CD4-positive, alpha-beta T cell treated with Interferon alpha-2 for 1 hour (primary cell): Measurements from ENCODE around the gene KCNMB3.
"Not testable (repeated sequence)": the region's sequence is repeated elsewhere in the genome, so short reads cannot be mapped to it uniquely, and the experiment has no call there.

Experiments used
- DNase-seq, 2 donors: peaks; one replicate each; pipeline ENCODE4 v3.0.0-alpha.2; 2020 to 2022

Gene KCNMB3

GRCh38 chr3:179263134-179263533, 12.2 kb upstream of the KCNMB3 start:
- no peak for DNase-seq

- peak; percentile 69 to 78 for DNase-seq
These were observed 10.2 kb upstream of the KCNMB3 start for GRCh38 chr3:179260949-179261765.

- DNase-seq: not testable (repeated sequence)
These were observed 9.2 kb upstream of the KCNMB3 start for GRCh38 chr3:179259959-179260756.

GRCh38 chr3:179258820-179259219, 7.9 kb upstream of the KCNMB3 start:
- DNase-seq: no peak

DNA sequence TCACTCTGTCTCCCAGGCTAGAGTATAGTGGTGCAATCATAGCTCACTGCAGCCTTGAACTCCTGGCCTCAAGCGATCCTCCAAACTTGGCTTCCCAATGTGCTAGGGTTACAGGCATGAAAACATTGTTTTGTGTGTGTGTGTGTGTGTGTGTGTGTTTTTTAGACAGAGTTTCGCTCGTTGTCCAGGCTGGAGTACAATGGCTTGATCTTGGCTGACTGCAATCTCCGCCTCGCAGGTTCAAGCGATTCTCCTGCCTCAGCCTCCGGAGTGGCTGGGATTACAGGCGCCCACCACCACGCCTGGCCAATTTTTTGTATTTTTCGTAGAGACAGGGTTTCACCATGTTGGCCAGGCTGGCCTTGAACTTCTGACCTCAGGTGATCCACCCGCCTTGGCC, 6.8 kb upstream of the KCNMB3 start:
- not testable (repeated sequence) for DNase-seq

- DNase-seq: no peak
These were observed 5.9 kb upstream of the KCNMB3 start for GRCh38 chr3:179256813-179257212.

DNA sequence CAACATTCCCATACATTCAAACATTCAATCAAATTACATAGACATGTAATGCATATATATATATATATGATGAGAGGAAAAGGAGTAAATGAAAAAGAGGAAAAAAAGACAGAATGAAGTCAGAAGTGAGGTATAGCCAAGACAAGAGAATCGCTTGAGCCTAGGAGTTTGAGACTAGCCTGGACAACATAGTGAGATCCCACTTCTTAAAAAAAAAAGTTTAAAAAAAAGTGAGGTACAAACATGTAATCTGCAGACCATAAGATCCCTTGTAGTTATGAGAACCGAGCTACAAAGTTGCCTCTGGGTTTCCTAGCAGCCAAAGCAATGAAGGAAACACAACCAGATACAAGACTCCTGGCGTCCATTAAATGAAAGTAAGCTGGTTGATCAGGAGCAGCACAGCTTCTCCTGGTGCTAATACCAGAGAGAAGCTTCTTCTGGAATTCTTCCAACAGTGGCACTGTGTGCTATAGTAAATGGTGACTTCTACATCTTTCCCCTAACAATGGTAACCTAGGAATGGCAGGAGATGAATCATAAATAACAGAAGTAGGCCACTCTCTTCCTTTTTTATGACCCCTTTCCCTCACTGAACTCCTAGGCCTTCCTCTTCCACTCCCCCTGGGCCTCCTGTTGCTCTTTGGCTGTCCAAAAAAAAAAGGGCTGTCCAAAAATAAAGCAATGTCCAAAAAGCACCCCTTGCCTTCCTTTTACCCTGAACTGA, 3.5 kb downstream of the KCNMB3 start:
- no peak for DNase-seq

DNA sequence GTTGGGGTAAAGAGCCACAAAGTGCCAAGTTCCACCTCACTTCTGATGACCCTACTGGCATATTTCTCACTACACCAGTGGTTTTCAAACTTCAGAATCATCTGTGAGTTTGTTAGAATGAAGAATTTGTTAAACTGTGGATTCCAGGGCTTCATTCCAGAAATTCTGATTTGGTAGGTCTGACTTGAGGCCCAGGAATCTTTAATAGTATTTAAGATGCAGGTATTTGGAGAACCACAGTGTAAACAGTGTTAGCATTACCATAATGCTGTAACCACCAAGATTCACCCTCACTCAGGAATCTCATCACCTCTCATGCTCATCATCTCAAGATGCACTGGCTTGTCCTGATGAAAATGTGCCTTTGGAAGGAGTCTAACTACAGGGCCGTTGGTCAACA, 6.0 kb downstream of the KCNMB3 start:
- no peak for DNase-seq

DNA sequence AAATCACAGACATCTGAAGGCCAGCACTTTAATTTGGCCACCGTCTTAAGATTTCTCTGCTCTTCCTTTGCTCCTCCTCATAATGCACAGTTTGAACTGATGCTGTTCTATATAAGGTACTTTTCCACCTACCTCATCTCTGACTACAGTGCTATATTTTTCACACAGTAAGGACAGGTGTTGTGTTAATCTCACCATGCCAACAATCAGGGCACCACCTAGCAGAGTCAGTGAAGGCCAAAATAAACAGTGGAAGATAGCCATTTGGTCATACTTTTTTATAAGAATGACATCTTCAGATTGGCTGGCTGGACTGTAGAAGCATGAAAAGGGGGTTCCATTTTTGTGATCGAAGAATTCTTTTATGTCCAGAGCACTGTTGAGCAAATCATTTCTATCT, 8.1 kb downstream of the KCNMB3 start:
- DNase-seq: not testable (repeated sequence)

DNA sequence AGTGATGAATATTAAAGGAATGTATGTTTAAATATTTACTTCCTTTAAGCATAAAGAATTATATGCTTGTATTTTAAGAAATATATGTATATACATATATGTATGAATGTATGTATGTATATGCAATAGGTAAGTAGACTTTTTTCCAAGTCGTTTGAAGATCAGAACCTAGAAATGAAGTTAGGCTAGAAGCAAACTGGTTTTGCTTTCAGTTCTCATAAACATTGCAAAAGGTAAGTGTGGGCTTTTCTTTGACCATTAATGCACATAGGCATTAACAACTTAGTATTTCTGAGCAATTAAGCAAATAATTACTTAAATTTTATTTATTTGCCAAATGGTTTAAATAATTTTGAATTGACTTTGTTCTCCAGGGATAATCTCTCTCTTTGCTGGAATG, 10.6 kb downstream of the KCNMB3 start:
- DNase-seq: not testable (repeated sequence)

DNA sequence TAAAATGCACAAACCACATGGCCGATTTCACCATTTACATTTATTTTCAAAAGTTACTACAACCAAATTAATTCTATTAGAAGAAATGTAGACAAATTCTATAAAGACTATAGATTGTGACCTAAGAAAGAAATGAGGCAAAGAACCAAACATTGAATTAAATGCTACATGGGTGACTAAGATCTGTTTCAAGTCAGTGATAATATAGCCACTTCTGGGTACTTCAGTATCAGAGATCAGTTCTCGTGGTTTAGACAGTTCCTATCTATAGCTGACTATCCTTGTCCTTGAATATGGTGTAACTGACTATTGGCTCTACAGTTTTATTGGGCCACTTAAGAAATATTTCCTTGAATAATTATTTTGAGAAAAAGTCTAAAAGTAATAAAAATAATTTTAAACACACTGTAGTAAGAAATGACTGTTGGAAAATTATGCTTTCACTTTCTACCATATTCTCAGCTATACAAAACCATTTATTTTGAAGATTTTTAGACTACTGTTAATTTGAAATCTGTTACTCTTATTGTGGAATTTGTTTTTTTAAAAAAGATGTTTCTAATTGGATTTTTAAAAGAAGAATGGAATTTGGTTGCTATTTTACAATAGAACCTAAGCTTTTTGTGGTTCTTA, 14.1 kb downstream of the KCNMB3 start:
- no peak for DNase-seq

DNA sequence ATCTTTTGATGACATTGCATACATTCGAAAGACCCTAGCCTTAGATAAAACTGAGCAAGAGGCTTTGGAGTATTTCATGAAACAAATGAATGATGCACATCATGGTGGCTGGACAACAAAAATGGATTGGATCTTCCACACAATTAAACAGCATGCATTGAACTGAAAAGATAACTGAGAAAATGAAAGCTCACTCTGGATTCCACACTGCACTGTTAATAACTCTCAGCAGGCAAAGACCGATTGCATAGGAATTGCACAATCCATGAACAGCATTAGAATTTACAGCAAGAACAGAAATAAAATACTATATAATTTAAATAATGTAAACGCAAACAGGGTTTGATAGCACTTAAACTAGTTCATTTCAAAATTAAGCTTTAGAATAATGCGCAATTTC, 16.7 kb downstream of the KCNMB3 start:
- no peak for DNase-seq

- no peak for DNase-seq
These were observed 17.9 kb downstream of the KCNMB3 start for GRCh38 chr3:179233043-179233442.

DNA sequence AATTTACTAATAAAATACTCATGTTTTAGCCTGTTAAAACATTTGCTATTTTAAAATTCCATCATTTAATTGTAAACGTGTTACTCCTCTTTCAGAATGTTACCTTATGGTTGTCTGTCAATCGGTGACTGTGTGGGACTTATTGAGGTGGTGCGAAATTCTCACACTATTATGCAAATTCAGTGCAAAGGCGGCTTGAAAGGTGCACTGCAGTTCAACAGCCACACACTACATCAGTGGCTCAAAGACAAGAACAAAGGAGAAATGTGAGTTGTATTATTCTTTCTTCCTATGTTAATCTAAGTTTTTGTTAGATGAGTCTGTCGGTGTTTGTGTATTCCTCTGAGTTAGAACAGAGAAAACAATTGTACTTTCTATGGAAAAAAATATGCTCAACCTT, 21.7 kb downstream of the KCNMB3 start:
- DNase-seq: no peak

DNA sequence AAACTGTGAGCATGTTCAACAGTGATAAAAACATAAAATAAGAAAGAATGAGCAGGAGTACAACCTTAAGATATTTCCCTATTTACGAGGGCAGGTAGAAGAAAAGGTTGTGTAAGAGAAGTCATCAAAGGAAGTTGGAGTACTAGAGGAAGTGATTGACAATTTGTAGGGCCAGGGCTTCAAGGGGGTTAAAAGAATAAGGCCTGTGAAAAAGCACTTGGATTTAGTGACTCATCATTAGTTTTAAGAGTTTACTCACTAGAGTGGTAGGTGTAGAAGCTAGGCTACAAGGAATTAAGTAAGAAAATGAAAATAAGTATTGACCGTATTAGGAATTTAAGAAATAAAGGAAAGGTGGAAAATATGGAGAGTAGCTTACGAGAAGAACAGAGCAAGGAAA, 23.6 kb downstream of the KCNMB3 start:
- no peak for DNase-seq

DNA sequence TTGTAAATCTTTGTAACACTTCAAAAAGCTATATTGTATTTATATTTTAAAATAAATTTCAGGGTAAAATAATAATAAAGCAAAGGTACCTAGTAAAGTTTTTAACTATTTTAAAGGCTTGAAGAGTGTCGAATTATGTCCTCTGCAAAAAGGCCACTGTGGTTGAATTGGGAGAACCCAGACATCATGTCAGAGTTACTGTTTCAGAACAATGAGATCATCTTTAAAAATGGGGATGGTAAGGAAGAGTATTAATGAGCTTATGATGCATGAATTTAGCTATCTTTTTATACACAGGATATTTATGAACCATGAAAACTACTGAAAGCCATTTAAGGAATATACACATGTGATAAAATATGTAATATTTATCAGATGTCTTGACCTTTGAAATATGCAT, 26.3 kb downstream of the KCNMB3 start:
- DNase-seq: no peak

GRCh38 chr3:179223548-179223947, 27.4 kb downstream of the KCNMB3 start:
- DNase-seq: no peak

GRCh38 chr3:179218213-179218612, 32.7 kb downstream of the KCNMB3 start:
- not testable (repeated sequence) for DNase-seq

- not testable (repeated sequence) for DNase-seq
These were observed 35.4 kb downstream of the KCNMB3 start for GRCh38 chr3:179215550-179215949.

GRCh38 chr3:179200790-179201189, 50.1 kb downstream of the KCNMB3 start:
- DNase-seq: no peak

DNA sequence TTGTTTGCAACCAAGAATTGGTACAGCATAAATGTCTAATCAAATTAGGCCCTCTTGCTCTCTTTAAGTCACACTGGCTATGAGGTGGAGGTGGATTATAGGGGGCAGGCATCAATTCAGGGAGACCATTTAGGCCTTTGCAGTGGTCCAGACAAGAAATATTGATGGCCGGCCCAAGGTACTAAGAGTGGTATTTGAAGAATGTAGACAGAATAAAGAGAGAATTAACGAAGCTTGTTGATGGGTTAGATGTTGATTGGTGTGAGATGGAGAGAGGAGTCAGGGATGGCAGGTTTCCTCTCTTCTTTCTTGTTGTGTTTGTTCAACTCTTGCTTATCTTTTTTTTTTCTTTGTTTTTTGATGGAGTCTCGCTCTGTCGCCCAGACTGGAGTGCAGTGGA, 54.2 kb downstream of the KCNMB3 start:
- no peak for DNase-seq

DNA sequence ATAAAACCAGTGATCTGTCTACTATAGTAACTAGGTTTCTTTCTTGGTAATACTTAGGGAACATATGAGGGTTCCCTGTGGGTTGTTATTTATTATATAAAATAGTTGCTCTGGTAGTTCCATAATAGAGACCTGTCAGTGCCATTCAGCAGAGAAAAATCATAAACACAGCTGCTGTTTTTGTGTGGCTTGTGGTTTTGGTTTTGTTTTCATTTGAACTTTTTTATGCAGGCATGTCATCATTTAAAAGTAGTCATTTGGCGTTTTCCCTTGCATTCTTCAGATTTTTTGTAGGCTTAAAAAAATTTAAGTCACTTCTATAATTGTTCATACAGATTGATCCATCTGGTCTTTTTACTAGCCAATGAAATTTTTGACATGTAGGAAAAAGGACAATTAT, 54.8 kb downstream of the KCNMB3 start:
- peak in 1 of 2 donors; percentile 52 for DNase-seq

- no peak for DNase-seq
These were observed 56.0 kb downstream of the KCNMB3 start for GRCh38 chr3:179194931-179195330.
